ENCODE measurements around the gene SEPTIN10.
"Not testable (repeated sequence)": the region's sequence is repeated elsewhere in the genome, so short reads cannot be mapped to it uniquely, and the experiment has no call there.

Gene SEPTIN10

GRCh38 chr2:109633284-109633961 is 19.7 kb upstream of the SEPTIN10 start:
- DNase-seq (ENCODE audit: low read depth): no peak

GRCh38 chr2:109632158-109632789 is 18.5 kb upstream of the SEPTIN10 start:
- no peak for DNase-seq (ENCODE audit: low read depth)

GRCh38 chr2:109631741-109632140 is 18.0 kb upstream of the SEPTIN10 start:
- DNase-seq (ENCODE audit: low read depth): no peak

GRCh38 chr2:109630441-109631430 is 17.0 kb upstream of the SEPTIN10 start:
- no peak for DNase-seq (ENCODE audit: low read depth)

- DNase-seq (ENCODE audit: low read depth): no peak
Observed at GRCh38 chr2:109629867-109630266, 16.1 kb upstream of the SEPTIN10 start.

- not testable (repeated sequence) for DNase-seq (ENCODE audit: low read depth)
Observed at GRCh38 chr2:109628321-109628720, 14.6 kb upstream of the SEPTIN10 start.

- no peak for DNase-seq (ENCODE audit: low read depth)
Observed at GRCh38 chr2:109624339-109624738, 10.6 kb upstream of the SEPTIN10 start.

- DNase-seq (ENCODE audit: low read depth): no peak
Observed at GRCh38 chr2:109623923-109624322, 10.2 kb upstream of the SEPTIN10 start.

GRCh38 chr2:109623297-109623696 is 9.5 kb upstream of the SEPTIN10 start:
- DNase-seq (ENCODE audit: low read depth): no peak

- DNase-seq (ENCODE audit: low read depth): no peak
Observed at GRCh38 chr2:109619032-109619615, 5.4 kb upstream of the SEPTIN10 start.

GRCh38 chr2:109616184-109616583 is 2.4 kb upstream of the SEPTIN10 start:
- DNase-seq (ENCODE audit: low read depth): no peak

GRCh38 chr2:109615637-109616144 is 1.9 kb upstream of the SEPTIN10 start:
- no peak for DNase-seq (ENCODE audit: low read depth)

- no peak for DNase-seq (ENCODE audit: low read depth)
Observed at GRCh38 chr2:109614715-109615636, 1.2 kb upstream of the SEPTIN10 start.

- no peak for DNase-seq (ENCODE audit: low read depth)
Observed at GRCh38 chr2:109613081-109613921, 465 bp downstream of the SEPTIN10 start.

- no peak for DNase-seq (ENCODE audit: low read depth)
Observed at GRCh38 chr2:109611467-109612095, 2.2 kb downstream of the SEPTIN10 start.

GRCh38 chr2:109609352-109610024 is 4.3 kb downstream of the SEPTIN10 start:
- no peak for DNase-seq (ENCODE audit: low read depth)

GRCh38 chr2:109607766-109608165 is 6.0 kb downstream of the SEPTIN10 start:
- DNase-seq (ENCODE audit: low read depth): no peak

GRCh38 chr2:109604597-109604996 is 9.2 kb downstream of the SEPTIN10 start:
- no peak for DNase-seq (ENCODE audit: low read depth)

GRCh38 chr2:109602617-109603188 is 11.1 kb downstream of the SEPTIN10 start:
- DNase-seq (ENCODE audit: low read depth): no peak

Measured in non-pigmented ciliary epithelial cell (primary cell).